Panc1 (cell line): Measurements from ENCODE around the gene GLIS1.

ENCODE experiments used
- CTCF ChIP-seq: fragments of 450-650 bp; IDR thresholded peaks from 2 replicates; pipeline ENCODE4 v1.5.1; 2017; ENCODE audit warnings: mild to moderate bottlenecking
- POLR2AphosphoS5 ChIP-seq: IDR thresholded peaks from 2 replicates; pipeline ENCODE4 v1.6.1; 2012; ENCODE audit warnings: mild to moderate bottlenecking, low read depth, low read length, moderate library complexity
- REST ChIP-seq, 2 experiments: IDR thresholded peaks; 2 replicates each; pipeline ENCODE4 v1.6.1; 2011 to 2012; ENCODE audit warnings: low read depth in 2 of 2, control low read depth in 1 of 2, low read length in 1 of 2, mild to moderate bottlenecking in 1 of 2, moderate library complexity in 1 of 2; ENCODE audit not compliant: insufficient read depth in 1 of 2
- SIN3A ChIP-seq: IDR thresholded peaks from 2 replicates; pipeline ENCODE4 v1.6.1; 2012; ENCODE audit warnings: low read depth, mild to moderate bottlenecking, low read length, moderate library complexity, borderline replicate concordance; ENCODE audit not compliant: insufficient read depth
- TCF7L2 ChIP-seq: IDR thresholded peaks from 2 replicates; pipeline ENCODE4 v1.6.1; 2011; ENCODE audit warnings: mild to moderate bottlenecking, low read depth, low read length, inconsistent platforms

DNA sequence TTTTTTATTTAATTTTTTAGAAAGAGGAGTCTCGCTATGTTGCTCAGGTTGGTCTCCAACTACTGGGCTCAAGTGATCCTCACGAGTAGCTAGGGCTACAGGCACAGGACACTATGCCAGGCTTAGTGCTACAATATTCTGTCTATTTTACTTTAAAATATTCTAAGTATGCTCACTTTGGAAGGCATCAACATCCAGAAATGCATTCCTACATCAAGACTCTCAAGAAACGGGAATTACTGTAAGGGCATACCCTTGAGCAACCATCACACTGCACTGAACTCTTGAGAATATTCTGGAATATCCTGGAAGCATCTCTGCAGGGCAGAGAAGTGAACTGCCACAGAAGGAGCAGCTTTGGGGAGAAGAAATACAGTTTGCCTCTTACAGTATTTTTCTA lies 280.3 kb downstream of the GLIS1 start:
- TF ChIP-seq CTCF: no peak
- TF ChIP-seq POLR2AphosphoS5: no peak
- TF ChIP-seq REST (IDR thresholded peaks at IDR 0.05; ENCODE audit: insufficient read depth in 1 of 2, low read depth in 2 of 2, low read length in 1 of 2): no peak
- TF ChIP-seq TCF7L2: no peak
- TF ChIP-seq SIN3A: no peak
